ENCODE measurements around the gene GNL3.

DNA sequence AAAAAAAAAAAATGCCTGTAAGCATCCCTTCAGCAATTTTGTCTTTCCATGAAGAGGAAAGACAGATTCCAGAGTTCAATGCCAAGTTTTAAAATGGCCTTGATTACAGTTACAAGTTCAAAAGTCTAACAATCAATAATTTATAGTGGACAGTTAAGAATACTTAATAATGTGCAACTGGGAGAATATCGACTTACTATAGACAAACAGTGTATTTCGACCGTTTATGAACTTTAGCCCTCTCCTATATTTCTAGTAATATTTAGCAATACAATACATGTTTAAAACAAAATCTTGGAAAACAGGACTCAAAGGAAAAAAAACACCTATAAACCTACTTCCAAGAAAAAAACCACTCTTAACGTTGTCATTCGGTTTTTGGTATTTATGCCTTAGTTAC lies 1.6 kb upstream of the GNL3 start:
- TF ChIP-seq EZH2 (IDR thresholded peaks at IDR 0.05; ENCODE audit: borderline replicate concordance, low read depth, low read length, severe bottlenecking): no peak
- TF ChIP-seq, protein P1, sequence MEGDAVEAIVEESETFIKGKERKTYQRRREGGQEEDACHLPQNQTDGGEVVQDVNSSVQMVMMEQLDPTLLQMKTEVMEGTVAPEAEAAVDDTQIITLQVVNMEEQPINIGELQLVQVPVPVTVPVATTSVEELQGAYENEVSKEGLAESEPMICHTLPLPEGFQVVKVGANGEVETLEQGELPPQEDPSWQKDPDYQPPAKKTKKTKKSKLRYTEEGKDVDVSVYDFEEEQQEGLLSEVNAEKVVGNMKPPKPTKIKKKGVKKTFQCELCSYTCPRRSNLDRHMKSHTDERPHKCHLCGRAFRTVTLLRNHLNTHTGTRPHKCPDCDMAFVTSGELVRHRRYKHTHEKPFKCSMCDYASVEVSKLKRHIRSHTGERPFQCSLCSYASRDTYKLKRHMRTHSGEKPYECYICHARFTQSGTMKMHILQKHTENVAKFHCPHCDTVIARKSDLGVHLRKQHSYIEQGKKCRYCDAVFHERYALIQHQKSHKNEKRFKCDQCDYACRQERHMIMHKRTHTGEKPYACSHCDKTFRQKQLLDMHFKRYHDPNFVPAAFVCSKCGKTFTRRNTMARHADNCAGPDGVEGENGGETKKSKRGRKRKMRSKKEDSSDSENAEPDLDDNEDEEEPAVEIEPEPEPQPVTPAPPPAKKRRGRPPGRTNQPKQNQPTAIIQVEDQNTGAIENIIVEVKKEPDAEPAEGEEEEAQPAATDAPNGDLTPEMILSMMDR (IDR thresholded peaks at IDR 0.05; ENCODE audit: extremely low read depth in 1 of 2, insufficient read depth in 1 of 2, low read depth in 1 of 2, low read length in 2 of 2): no peak
- no peak for TF ChIP-seq POLR2A (IDR thresholded peaks at IDR 0.05; ENCODE audit: low read depth, low read length)
- no peak for TF ChIP-seq MYC (IDR thresholded peaks at IDR 0.05; ENCODE audit: low read depth, low read length)
- no peak for TF ChIP-seq MAX (IDR thresholded peaks at IDR 0.05; ENCODE audit: insufficient read depth, insufficient read length)
- no peak for TF ChIP-seq POLR2AphosphoS5 (IDR thresholded peaks at IDR 0.05; ENCODE audit: insufficient read depth, low read depth, low read length)
- no peak for TF ChIP-seq GATA2 (IDR thresholded peaks at IDR 0.05; ENCODE audit: insufficient read depth, insufficient read length, low read depth, low read length)
- no peak for TF ChIP-seq JUN (IDR thresholded peaks at IDR 0.05; ENCODE audit: borderline replicate concordance, insufficient read depth, insufficient read length, low read depth)

Measured in endothelial cell of umbilical vein (primary cell).